IMR-90 (cell line): Measurements from ENCODE around the gene KAZN. TPM values are rescaled to one million over a fixed set of nuclear protein-coding genes. Genes with fewer than 3 reads are reported as not detected.

Experiments used
- ATAC-seq: fragments of 200-7000 bp; cut with Tn5 transposase; 2 replicates; pipeline ENCODE4 v1.9.1; 2020; ENCODE audit warnings: low read depth, mild to moderate bottlenecking, moderate library complexity
- BruUV-seq: library from RNA; stranded (reverse); fragments of 400-500 nt; replicated peaks from 2 replicates; lab custom pipeline; 2021; lab: Mats Ljungman, UMichigan
- CTCF ChIA-PET: fragments of 300-600 bp; formaldehyde crosslinking; extraction: SDS; loops from one replicate; lab custom pipeline; 2021; ENCODE audit warnings: antibody characterized with exemption; lab: Yijun Ruan, JAX
- POLR2A ChIA-PET: fragments of 300-600 bp; sonication (Branson Sonifier 250); formaldehyde crosslinking; loops from one replicate; lab custom pipeline; 2022; ENCODE audit warnings: antibody characterized with exemption; ENCODE audit not compliant: unreplicated experiment; lab: Charles Lee
- DNase-seq: peaks from one replicate; pipeline ENCODE4 v3.0.0; 2013
- H2AFZ ChIP-seq: replicated peaks from 2 replicates; pipeline ENCODE3; 2013; ENCODE audit warnings: low read length, mild to moderate bottlenecking; ENCODE audit not compliant: poor library complexity
- H2AK5ac ChIP-seq: 2 replicates; pipeline ENCODE4 v1.6.1; 2013; ENCODE audit warnings: low read depth, low read length, inconsistent platforms
- H2AK9ac ChIP-seq: replicated peaks from 2 replicates; pipeline ENCODE3; 2013; ENCODE audit warnings: mild to moderate bottlenecking, low read depth, low read length, moderate library complexity; ENCODE audit not compliant: poor library complexity
- H2BK120ac ChIP-seq: 2 replicates; pipeline ENCODE4 v1.6.1; 2013; ENCODE audit warnings: low read depth, low read length, inconsistent platforms
- H2BK15ac ChIP-seq: 3 replicates; pipeline ENCODE4 v1.6.1; 2013; ENCODE audit warnings: low read depth, low read length, inconsistent platforms
- H2BK20ac ChIP-seq: 2 replicates; pipeline ENCODE4 v1.6.1; 2013; ENCODE audit warnings: low read depth, mild to moderate bottlenecking, inconsistent platforms, low read length, moderate library complexity
- H2BK5ac ChIP-seq: 2 replicates; pipeline ENCODE4 v1.6.1; 2013; ENCODE audit warnings: mild to moderate bottlenecking, low read depth, low read length, inconsistent platforms; ENCODE audit not compliant: poor library complexity, severe bottlenecking
- H3K14ac ChIP-seq: replicated peaks from 2 replicates; pipeline ENCODE4 v1.6.1; 2013; ENCODE audit warnings: low read depth, low read length, inconsistent platforms
- H3K18ac ChIP-seq: 2 replicates; pipeline ENCODE4 v1.6.1; 2013; ENCODE audit warnings: low read depth, low read length, control low read depth
- H3K23ac ChIP-seq: 2 replicates; pipeline ENCODE4 v1.6.1; 2013; ENCODE audit warnings: low read depth, low read length, inconsistent platforms
- H3K27ac ChIP-seq: 2 replicates; pipeline ENCODE4 v1.5.1; 2013; ENCODE audit warnings: mild to moderate bottlenecking, control low read depth, low read length; ENCODE audit not compliant: insufficient read depth
- H3K27me3 ChIP-seq: 2 replicates; pipeline ENCODE4 v1.6.1; 2013; ENCODE audit warnings: low read length; ENCODE audit not compliant: control insufficient read depth, insufficient read depth
- H3K36me3 ChIP-seq: 2 replicates; pipeline ENCODE4 v1.6.1; 2013; ENCODE audit warnings: low read length, mixed read lengths; ENCODE audit not compliant: control insufficient read depth, insufficient read depth
- H3K4ac ChIP-seq: 2 replicates; pipeline ENCODE4 v1.6.1; 2013; ENCODE audit warnings: low read depth, low read length, inconsistent platforms
- H3K4me1 ChIP-seq: 2 replicates; pipeline ENCODE4 v1.6.1; 2013; ENCODE audit warnings: low read length, mixed read lengths; ENCODE audit not compliant: control insufficient read depth, insufficient read depth
- H3K4me2 ChIP-seq: 2 replicates; pipeline ENCODE4 v1.6.1; 2013; ENCODE audit warnings: low read depth, mild to moderate bottlenecking, control low read depth, low read length, moderate library complexity
- H3K4me3 ChIP-seq: 2 replicates; pipeline ENCODE4 v1.5.1; 2013; ENCODE audit warnings: low read depth, mild to moderate bottlenecking, control low read depth, low read length, moderate library complexity; ENCODE audit not compliant: insufficient read depth
- H3K56ac ChIP-seq: 2 replicates; pipeline ENCODE4 v1.6.1; 2013; ENCODE audit warnings: low read length, inconsistent platforms; ENCODE audit not compliant: insufficient read depth; ENCODE audit errors: extremely low read depth
- H3K79me1 ChIP-seq, 2 experiments: 2 replicates each; pipeline ENCODE4 v1.6.1; 2013; ENCODE audit warnings: low read length in 2 of 2, inconsistent platforms in 1 of 2, low read depth in 1 of 2
- H3K9ac ChIP-seq: 2 replicates; pipeline ENCODE4 v1.6.1; 2013; ENCODE audit warnings: low read depth, low read length, control low read depth
- H3K9me1 ChIP-seq: 2 replicates; pipeline ENCODE4 v1.6.1; 2013; ENCODE audit warnings: low read length, inconsistent platforms; ENCODE audit not compliant: insufficient read depth
- H3K9me3 ChIP-seq: 2 replicates; pipeline ENCODE4 v1.6.1; 2013; ENCODE audit warnings: low read length; ENCODE audit not compliant: control insufficient read depth, insufficient read depth
- H4K20me1 ChIP-seq: 2 replicates; pipeline ENCODE4 v1.6.1; 2013; ENCODE audit warnings: low read length, inconsistent platforms; ENCODE audit not compliant: insufficient read depth
- H4K5ac ChIP-seq: 2 replicates; pipeline ENCODE4 v1.6.1; 2013; ENCODE audit warnings: mild to moderate bottlenecking, low read depth, low read length, control low read depth
- H4K8ac ChIP-seq, 2 experiments: 2 replicates each; pipeline ENCODE4 v1.6.1; 2013; ENCODE audit warnings: low read depth in 2 of 2, low read length in 2 of 2, control low read depth in 1 of 2, inconsistent platforms in 1 of 2
- H4K91ac ChIP-seq: 2 replicates; pipeline ENCODE4 v1.6.1; 2013; ENCODE audit warnings: low read depth, low read length, inconsistent platforms; ENCODE audit not compliant: insufficient read depth
- NFE2L2 ChIP-seq: fragments of 150-350 bp; IDR thresholded peaks from 2 replicates; pipeline ENCODE4 v1.6.1; 2016; ENCODE audit warnings: low read depth, mild to moderate bottlenecking, low read length
- WGBS, 2 experiments: methylation state at CpG; one replicate each; pipeline versions ENCODE4 v1.1.5 to v1.1.7; 2013; ENCODE audit warnings: missing lambda C conversion rate in 2 of 2; ENCODE audit not compliant: insufficient read length in 1 of 2; ENCODE audit errors: extremely low coverage in 2 of 2; 5-methylcytosine and 5-hydroxymethylcytosine counted together
- dilution Hi-C: fragments of 300-500 bp; cut with HindIII; formaldehyde crosslinking; loops from one replicate; pipeline ENCODE4 v1.14.3; 2018; ENCODE audit warnings: low sequenced_read_pairs; ENCODE audit not compliant: unreplicated experiment
- in situ Hi-C: fragments of 300-500 bp; cut with MboI; formaldehyde crosslinking; loops from 3 replicates; pipeline ENCODE4 v1.14.3; 2019; ENCODE audit warnings: low sequenced_read_pairs, inconsistent platforms, mixed read lengths
- intact Hi-C: fragments of 100-400 bp; cut with micrococcal nuclease; formaldehyde crosslinking; loops from 2 replicates; pipeline ENCODE4 v1.10.0; 2022
- polyA plus RNA-seq, 3 experiments: library from polyadenylated mRNA; depleted of rRNA; stranded (reverse); fragments of >200 nt; gene quantifications; 2 replicates each; pipeline ENCODE4 v1.2.3, GENCODE V29; 2012; ENCODE audit warnings: low replicate concordance in 1 of 3
- total RNA-seq: library from RNA; depleted of rRNA; stranded (reverse); fragments of >200 nt; gene quantifications from 2 replicates; pipeline ENCODE4 v1.2.3, GENCODE V29; 2012

KAZN gene
- total and polyA plus RNA-seq, 2 of the 4 experiments (the other 2 are of a cell fraction), result 5.2 to 10.5 TPM

- Histone ChIP-seq H4K5ac (no peak overlapping the region), H3K23ac (no peak overlapping the region), H3K18ac (no peak overlapping the region), H2AK5ac (no peak overlapping the region), H3K9me1 (no peaks in the 10 kb centered on the region), H3K56ac (no peak overlapping the region), H3K79me1 (no peaks in the 10 kb centered on the region), H3K4ac (no peak overlapping the region), H2BK120ac (no peak overlapping the region), H4K8ac (no peak overlapping the region), H2AFZ (no peak overlapping the region), H3K36me3 (no peaks in the 10 kb centered on the region), H2BK15ac (no peak overlapping the region), H3K4me3 (no peak overlapping the region), H2BK5ac (no peak overlapping the region), H3K9ac (no peak overlapping the region), H3K27me3 (peaks cover 11% of the 10 kb centered on the region; the same call in 1 of the 2 replicates), H3K9me3 (no peaks in the 10 kb centered on the region), H4K91ac (no peak overlapping the region), H3K14ac (no peak overlapping the region), H3K27ac (no peak overlapping the region), H3K4me2 (no peak overlapping the region), H4K20me1 (no peaks in the 10 kb centered on the region), H2AK9ac (no peak overlapping the region), H2BK20ac (no peak overlapping the region), H3K4me1 (no peaks in the 10 kb centered on the region)
- dilution Hi-C loops (no loop called here), in situ Hi-C loops (no loop called here), intact Hi-C loops (no loop called here)
- no TSS peak for BruUV-seq
- no peak for TF ChIP-seq NFE2L2
- ATAC-seq, result no peak
- DNase-seq, result no peak
- ChIA-PET CTCF (no interaction called here), POLR2A (no interaction called here)
- 92% methylated on average over 5 of the region's 26 CpGs; no CpG with 5 or more reads in 1 of the 2 experiments for WGBS, 2 experiments
These were observed 496.4 kb downstream of the KAZN start for GRCh38 chr1:15094719-15095495.
